IPS-NIHi11 (cell line): ENCODE data around the gene ADD3.
"Not testable (repeated sequence)": the region's sequence is repeated elsewhere in the genome, so short reads cannot be mapped to it uniquely, and the experiment has no call there.

Experiments
- DNase-seq: peaks from one replicate; pipeline ENCODE4 v3.0.0; 2012; ENCODE audit warnings: mixed read lengths, low spot score

Gene ADD3

GRCh38 chr10:109977382-109977806 lies 30.4 kb upstream of the ADD3 start:
- DNase-seq = no peak

- peak; percentile 59 for DNase-seq
Measured at GRCh38 chr10:109978481-109978880, 29.3 kb upstream of the ADD3 start.

- no peak for DNase-seq
Measured at GRCh38 chr10:109979215-109979614, 28.6 kb upstream of the ADD3 start.

GRCh38 chr10:109981650-109982049 lies 26.1 kb upstream of the ADD3 start:
- no peak for DNase-seq

GRCh38 chr10:109982123-109982522 lies 25.7 kb upstream of the ADD3 start:
- DNase-seq = no peak

GRCh38 chr10:109982812-109983211 lies 25.0 kb upstream of the ADD3 start:
- DNase-seq = no peak

GRCh38 chr10:109984013-109984412 lies 23.8 kb upstream of the ADD3 start:
- no peak for DNase-seq

- not testable (repeated sequence) for DNase-seq
Measured at GRCh38 chr10:109985768-109986167, 22.0 kb upstream of the ADD3 start.

- no peak for DNase-seq
Measured at GRCh38 chr10:109987452-109988211, 20.2 kb upstream of the ADD3 start.

- no peak for DNase-seq
Measured at GRCh38 chr10:109988212-109988596, 19.6 kb upstream of the ADD3 start.

GRCh38 chr10:109991266-109991855 lies 16.4 kb upstream of the ADD3 start:
- DNase-seq = no peak

- DNase-seq = no peak
Measured at GRCh38 chr10:109992485-109992884, 15.3 kb upstream of the ADD3 start.

GRCh38 chr10:109993551-109994330 lies 14.0 kb upstream of the ADD3 start:
- no peak for DNase-seq

- no peak for DNase-seq
Measured at GRCh38 chr10:109994711-109995577, 12.8 kb upstream of the ADD3 start.

GRCh38 chr10:109995595-109995994 lies 12.2 kb upstream of the ADD3 start:
- DNase-seq = no peak

- no peak for DNase-seq
Measured at GRCh38 chr10:109996225-109996624, 11.6 kb upstream of the ADD3 start.

GRCh38 chr10:109996766-109997171 lies 11.0 kb upstream of the ADD3 start:
- no peak for DNase-seq

GRCh38 chr10:109997233-109997632 lies 10.6 kb upstream of the ADD3 start:
- DNase-seq = no peak

- no peak for DNase-seq
Measured at GRCh38 chr10:109998513-109998912, 9.3 kb upstream of the ADD3 start.

- DNase-seq = no peak
Measured at GRCh38 chr10:110002801-110003523, 4.8 kb upstream of the ADD3 start.

GRCh38 chr10:110003524-110003885 lies 4.3 kb upstream of the ADD3 start:
- no peak for DNase-seq
